ENCODE measurements around the gene MRPL50. TPM values are rescaled to one million over a fixed set of nuclear protein-coding genes. Genes with fewer than 3 reads are reported as not detected.
A peak's percentile ranks its signal among the peaks of the same experiment; 100 is the strongest.

Gene MRPL50
- polyA plus RNA-seq, 2 of the 4 experiments (the other 2 are of a cell fraction): 24.7 to 42.5 TPM

- Histone ChIP-seq H3K4me1 (no peaks in the 10 kb centered on the region), H3K27ac (no peak overlapping the region), H3K4me3 (no peak overlapping the region), H3K4me2 (no peak overlapping the region), H3K9me3 (peaks cover 60% of the 10 kb centered on the region)
- DNase-seq (ENCODE audit: low read depth in 1 of 2, low spot score in 1 of 2) (no peak), FAIRE-seq (no peak), ATAC-seq (peak in 1 of 2 experiments; percentile 34; a peak in 2 of 6 replicates)
- ChIA-PET CTCF (no interaction called here), POLR2A (no interaction called here)
- TF ChIP-seq GATA3 (IDR thresholded peaks at IDR 0.05; ENCODE audit: borderline replicate concordance) (no peak), CHD2 (IDR thresholded peaks at IDR 0.05; ENCODE audit: low read length, partially characterized antibody) (no peak), PBX3 (IDR thresholded peaks at IDR 0.05) (no peak), HOXB5 (CRISPR knock-in tag; IDR thresholded peaks at IDR 0.05) (no peak), PHF8 (IDR thresholded peaks at IDR 0.05; ENCODE audit: borderline replicate concordance, low read depth) (no peak), EHF (CRISPR knock-in tag; IDR thresholded peaks at IDR 0.05) (no peak), FOSL2 (IDR thresholded peaks at IDR 0.05) (no peak), FOSL2 (CRISPR knock-in tag; IDR thresholded peaks at IDR 0.05) (no peak), NFE2L2 (conservative IDR thresholded peaks at IDR 0.05; ENCODE audit: low read length) (no peak), RFX5 (IDR thresholded peaks at IDR 0.05) (no peak)
Observed at GRCh38 chr9:101415578-101415977, 17.2 kb upstream of the MRPL50 start.

GRCh38 chr9:101414839-101415238 is 16.4 kb upstream of the MRPL50 start:
- Histone ChIP-seq H3K4me3 (no peak overlapping the region), H3K4me2 (no peak overlapping the region), H3K4me1 (no peaks in the 10 kb centered on the region), H3K9me3 (peaks cover 68% of the 10 kb centered on the region), H3K27ac (no peak overlapping the region)
- CTCF ChIA-PET: interaction anchor here (1.2 kb wide), 1 partner anchor 34 kb away, joined by 3 read pairs; no protein-coding TSS in a partner anchor
- DNase-seq (ENCODE audit: low read depth in 1 of 2, low spot score in 1 of 2): no peak
- FAIRE-seq: no peak
- no peak for ATAC-seq
- TF ChIP-seq HES2 (IDR thresholded peaks at IDR 0.05) (no peak), RARB (CRISPR knock-in tag; IDR thresholded peaks at IDR 0.05) (no peak), KDM5A (IDR thresholded peaks at IDR 0.05) (no peak), JUNB (IDR thresholded peaks at IDR 0.05) (no peak), ELK1 (IDR thresholded peaks at IDR 0.05; ENCODE audit: low read depth, low read length) (no peak), BCL3 (IDR thresholded peaks at IDR 0.05) (no peak), TFCP2L1 (CRISPR knock-in tag; IDR thresholded peaks at IDR 0.05) (no peak), POLR2AphosphoS2 (conservative IDR thresholded peaks at IDR 0.05; ENCODE audit: low read length) (no peak), RNF2 (IDR thresholded peaks at IDR 0.05; ENCODE audit: borderline replicate concordance, low read depth) (no peak), ESRRA (IDR thresholded peaks at IDR 0.05; ENCODE audit: borderline replicate concordance, low read length) (no peak), HMGXB4 (CRISPR knock-in tag; IDR thresholded peaks at IDR 0.05; ENCODE audit: borderline replicate concordance) (no peak), ZSCAN20 (CRISPR knock-in tag; IDR thresholded peaks at IDR 0.05) (no peak), CTCF (IDR thresholded peaks at IDR 0.05) (no peak), POLR2A (IDR thresholded peaks at IDR 0.05; ENCODE audit: low read length) (no peak), ATOH8 (CRISPR knock-in tag; IDR thresholded peaks at IDR 0.05; ENCODE audit: low read depth) (no peak)
- POLR2A ChIA-PET: no interaction called here

Data from A549 (cell line).